ENCODE measurements around the gene GSK3A.

DNA sequence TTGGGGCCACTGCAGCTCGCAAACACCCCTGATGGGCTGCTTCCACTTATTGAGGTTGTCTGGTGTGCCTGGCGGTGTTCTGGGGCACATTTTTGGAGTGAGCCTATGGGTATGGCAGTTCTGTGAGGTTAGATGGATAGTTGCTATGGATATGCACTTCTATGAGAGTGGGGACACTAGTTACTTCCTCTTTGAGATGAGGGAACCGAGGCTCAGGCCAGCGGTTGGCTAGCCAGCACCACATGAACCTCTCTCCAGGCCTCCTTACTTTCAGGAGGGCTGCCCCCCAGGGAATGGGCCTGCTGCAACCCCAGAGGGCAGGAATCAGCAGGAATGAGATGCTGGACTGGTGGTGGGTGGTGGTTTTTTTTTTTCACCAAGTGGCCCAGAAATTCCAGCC is 46.0 kb upstream of the GSK3A start:
- TF ChIP-seq, protein P1, sequence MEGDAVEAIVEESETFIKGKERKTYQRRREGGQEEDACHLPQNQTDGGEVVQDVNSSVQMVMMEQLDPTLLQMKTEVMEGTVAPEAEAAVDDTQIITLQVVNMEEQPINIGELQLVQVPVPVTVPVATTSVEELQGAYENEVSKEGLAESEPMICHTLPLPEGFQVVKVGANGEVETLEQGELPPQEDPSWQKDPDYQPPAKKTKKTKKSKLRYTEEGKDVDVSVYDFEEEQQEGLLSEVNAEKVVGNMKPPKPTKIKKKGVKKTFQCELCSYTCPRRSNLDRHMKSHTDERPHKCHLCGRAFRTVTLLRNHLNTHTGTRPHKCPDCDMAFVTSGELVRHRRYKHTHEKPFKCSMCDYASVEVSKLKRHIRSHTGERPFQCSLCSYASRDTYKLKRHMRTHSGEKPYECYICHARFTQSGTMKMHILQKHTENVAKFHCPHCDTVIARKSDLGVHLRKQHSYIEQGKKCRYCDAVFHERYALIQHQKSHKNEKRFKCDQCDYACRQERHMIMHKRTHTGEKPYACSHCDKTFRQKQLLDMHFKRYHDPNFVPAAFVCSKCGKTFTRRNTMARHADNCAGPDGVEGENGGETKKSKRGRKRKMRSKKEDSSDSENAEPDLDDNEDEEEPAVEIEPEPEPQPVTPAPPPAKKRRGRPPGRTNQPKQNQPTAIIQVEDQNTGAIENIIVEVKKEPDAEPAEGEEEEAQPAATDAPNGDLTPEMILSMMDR (conservative IDR thresholded peaks at IDR 0.05; ENCODE audit: low read depth, low read length) = no peak
- no peak for TF ChIP-seq EZH2 (IDR thresholded peaks at IDR 0.05; ENCODE audit: borderline replicate concordance, low read depth, low read length, poor library complexity, severe bottlenecking)
